ENCODE data around the gene DOCK8. TPM values are rescaled to one million over a fixed set of nuclear protein-coding genes. Genes with fewer than 3 reads are reported as not detected.

Gene DOCK8
- total RNA-seq, 1 donor from 2014 or later = 5.1 TPM

DNA sequence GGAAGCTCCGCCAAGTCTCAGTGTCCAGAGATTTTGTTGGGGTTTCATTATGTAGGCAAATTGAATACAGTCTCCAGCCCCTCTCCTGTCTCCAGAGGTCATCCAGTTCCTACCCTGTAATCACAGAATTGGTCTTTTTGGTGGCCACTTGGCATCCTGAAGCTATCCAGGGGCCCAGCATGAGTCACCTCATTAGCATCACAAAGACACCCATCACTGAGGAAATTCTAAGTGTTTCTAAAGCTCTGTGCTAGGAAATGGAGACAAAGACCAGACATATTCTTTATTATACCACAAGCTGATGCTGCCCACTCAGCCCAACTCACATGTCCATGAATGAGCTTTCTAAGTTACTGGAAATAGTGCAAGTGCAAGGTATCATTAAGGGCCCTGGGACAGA, 229.9 kb downstream of the DOCK8 start:
- no peak for DNase-seq (ENCODE audit: extremely low spot score, unreplicated experiment)
- TF ChIP-seq CTCF (conservative IDR thresholded peaks at IDR 0.05) = no peak
- no peaks in the 10 kb centered on the region for H3K9me3 Mint-ChIP-seq
- H3K36me3 Mint-ChIP-seq = peaks cover 5% of the 10 kb centered on the region
- H3K4me1 Mint-ChIP-seq (ENCODE audit: unreplicated experiment) = peaks cover 5% of the 10 kb centered on the region
- H3K27me3 Mint-ChIP-seq = no peaks in the 10 kb centered on the region
- no peak overlapping the region for H3K27ac Mint-ChIP-seq
- no peak overlapping the region for H3K4me3 Mint-ChIP-seq

- Mint-ChIP-seq H3K27me3 (no peaks in the 10 kb centered on the region), H3K27ac (no peak overlapping the region), H3K4me3 (no peak overlapping the region), H3K4me1 (ENCODE audit: unreplicated experiment) (peaks cover 5% of the 10 kb centered on the region), H3K36me3 (peaks cover 5% of the 10 kb centered on the region), H3K9me3 (no peaks in the 10 kb centered on the region)
- DNase-seq (ENCODE audit: extremely low spot score, unreplicated experiment) = no peak
- no peak for TF ChIP-seq CTCF (conservative IDR thresholded peaks at IDR 0.05)
These were observed 230.4 kb downstream of the DOCK8 start for GRCh38 chr9:445033-445432.

DNA sequence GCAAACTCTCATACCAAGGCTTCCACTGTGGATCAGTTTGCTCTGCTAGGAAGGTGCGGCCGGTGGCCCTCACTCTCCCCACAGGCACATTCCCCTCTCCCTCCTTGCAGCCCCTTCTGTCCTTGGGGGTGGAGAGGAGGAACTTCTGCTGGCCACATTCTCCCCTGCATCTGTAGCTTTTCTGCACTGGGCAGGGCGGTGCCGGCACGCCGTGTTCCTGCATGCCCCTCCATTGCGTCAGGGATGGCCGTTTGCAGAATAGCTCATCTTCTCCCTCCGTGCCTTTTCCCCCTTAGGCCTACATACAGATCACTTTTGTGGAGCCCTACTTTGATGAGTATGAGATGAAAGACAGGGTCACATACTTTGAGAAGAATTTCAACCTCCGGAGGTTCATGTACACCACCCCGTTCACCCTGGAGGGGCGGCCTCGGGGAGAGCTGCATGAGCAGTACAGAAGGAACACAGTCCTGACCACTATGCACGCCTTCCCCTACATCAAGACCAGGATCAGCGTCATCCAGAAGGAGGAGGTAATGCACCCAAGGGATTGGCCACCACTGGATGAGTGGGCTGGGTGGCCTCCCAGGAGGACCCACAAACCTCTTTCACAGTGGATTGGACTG, 231.5 kb downstream of the DOCK8 start:
- H3K27me3 Mint-ChIP-seq = no peaks in the 10 kb centered on the region
- no peak overlapping the region for H3K27ac Mint-ChIP-seq
- no peak for DNase-seq (ENCODE audit: extremely low spot score, unreplicated experiment)
- peaks cover 5% of the 10 kb centered on the region for H3K36me3 Mint-ChIP-seq
- TF ChIP-seq CTCF (conservative IDR thresholded peaks at IDR 0.05) = no peak
- no peaks in the 10 kb centered on the region for H3K9me3 Mint-ChIP-seq
- H3K4me3 Mint-ChIP-seq = no peak overlapping the region
- peaks cover 5% of the 10 kb centered on the region for H3K4me1 Mint-ChIP-seq (ENCODE audit: unreplicated experiment)

DNA sequence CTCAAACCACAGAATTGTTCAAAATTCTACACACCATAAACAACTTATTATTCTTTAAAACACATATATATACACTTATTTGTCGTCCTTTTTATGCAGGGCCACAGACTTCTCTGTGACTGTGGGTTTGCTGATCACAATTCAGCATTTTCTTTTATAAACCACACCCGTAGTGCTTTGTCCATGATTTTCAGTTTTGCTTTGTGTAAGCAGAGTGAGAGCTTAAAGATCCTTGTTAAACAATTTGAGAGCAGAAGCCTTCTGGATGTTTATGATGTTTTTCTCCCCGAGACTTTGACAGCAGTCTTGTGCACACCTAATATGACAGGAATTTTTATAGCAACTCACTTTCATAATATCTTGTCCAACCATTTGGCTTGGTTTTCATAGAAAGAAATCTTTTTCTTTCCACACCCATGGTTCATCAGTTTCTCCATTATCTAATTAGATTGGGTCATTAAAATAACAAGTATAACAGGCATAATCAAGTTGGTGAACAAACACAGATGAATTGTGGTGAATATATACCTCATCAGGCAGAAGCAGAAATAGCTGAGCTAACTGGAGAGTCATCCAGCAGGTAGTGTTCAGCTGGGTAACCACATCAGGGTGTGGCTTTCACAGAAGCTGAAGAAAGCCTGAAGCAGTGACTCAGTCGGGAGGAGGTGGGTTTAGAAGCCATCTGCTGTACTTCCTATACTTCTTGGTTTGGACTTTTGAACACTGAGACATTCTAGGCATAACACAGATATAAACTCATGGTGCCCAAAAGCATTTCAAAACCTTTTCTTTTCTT, 232.8 kb downstream of the DOCK8 start:
- DNase-seq (ENCODE audit: extremely low spot score, unreplicated experiment) = no peak
- TF ChIP-seq CTCF (conservative IDR thresholded peaks at IDR 0.05) = no peak
- H3K4me1 Mint-ChIP-seq (ENCODE audit: unreplicated experiment) = peaks cover 5% of the 10 kb centered on the region
- peaks cover 5% of the 10 kb centered on the region for H3K36me3 Mint-ChIP-seq
- H3K27me3 Mint-ChIP-seq = no peaks in the 10 kb centered on the region
- peak overlapping the region; percentile 31 for H3K4me3 Mint-ChIP-seq
- no peaks in the 10 kb centered on the region for H3K9me3 Mint-ChIP-seq
- H3K27ac Mint-ChIP-seq = peak overlapping the region; percentile 89

- Mint-ChIP-seq H3K9me3 (no peaks in the 10 kb centered on the region), H3K36me3 (no peaks in the 10 kb centered on the region), H3K27me3 (no peaks in the 10 kb centered on the region), H3K4me3 (no peak overlapping the region), H3K27ac (no peak overlapping the region), H3K4me1 (ENCODE audit: unreplicated experiment) (peaks cover 2% of the 10 kb centered on the region)
- no peak for TF ChIP-seq CTCF (conservative IDR thresholded peaks at IDR 0.05)
- DNase-seq (ENCODE audit: extremely low spot score, unreplicated experiment) = no peak
These were observed 235.4 kb downstream of the DOCK8 start for GRCh38 chr9:450057-450456.

All from type B pancreatic cell (in vitro differentiated cells).